GM21360 (cell line): ENCODE measurements around the gene ADIRF.
"Not testable (repeated sequence)": the region's sequence is repeated elsewhere in the genome, so short reads cannot be mapped to it uniquely, and the experiment has no call there.

ENCODE experiments used
- ATAC-seq: cut with Tn5 transposase; IDR thresholded peaks from one replicate; pipeline ENCODE4 v1.9.1; 2021; ENCODE audit warnings: mild to moderate bottlenecking, moderate library complexity; ENCODE audit not compliant: unreplicated experiment

Gene ADIRF

DNA sequence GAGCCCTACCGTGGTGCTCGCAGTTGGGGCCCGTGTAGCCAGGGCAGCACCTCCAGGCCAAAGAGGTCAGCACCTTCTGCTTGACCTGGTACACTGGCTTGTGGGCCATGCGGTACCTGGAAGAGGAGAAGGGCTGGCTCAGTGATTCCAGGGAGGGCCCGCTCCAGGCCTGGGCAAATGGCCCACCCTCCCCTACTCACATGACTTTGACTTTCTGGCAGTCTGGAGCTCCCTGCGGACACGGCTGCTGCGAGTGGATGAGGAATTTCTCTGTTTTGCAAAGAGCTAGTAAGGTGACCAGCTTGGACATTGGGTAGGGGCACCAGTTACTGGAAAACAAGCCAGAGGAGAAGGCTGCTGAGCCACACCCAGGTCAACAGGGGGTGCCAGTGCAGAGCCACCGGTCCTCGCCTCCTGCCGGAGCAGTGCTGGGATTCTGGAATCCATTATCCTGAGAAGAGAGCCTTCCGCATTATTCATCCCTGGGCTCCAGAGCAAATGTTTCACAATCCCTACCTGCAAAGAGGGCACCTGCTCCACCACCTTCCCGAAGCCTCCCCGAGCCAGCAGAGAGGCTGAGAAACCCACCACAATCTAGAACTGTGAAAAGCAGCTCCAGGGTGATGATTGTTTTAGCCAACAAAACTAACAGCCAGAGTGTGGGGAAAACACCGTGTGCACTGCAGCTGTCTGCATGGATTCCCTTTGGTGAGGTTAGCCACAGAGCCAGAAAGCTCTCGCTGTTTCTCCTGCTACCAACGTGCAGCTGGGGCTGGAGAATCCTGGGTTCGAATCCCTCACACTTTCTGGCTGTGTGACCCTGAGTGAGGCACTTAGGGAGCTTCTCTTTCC, 22.7 kb upstream of the ADIRF start:
- ATAC-seq: no peak

GRCh38 chr10:86946213-86947155, 21.8 kb upstream of the ADIRF start:
- ATAC-seq: no peak

- ATAC-seq: not testable (repeated sequence)
Measured at GRCh38 chr10:86947806-86948205, 20.5 kb upstream of the ADIRF start.

DNA sequence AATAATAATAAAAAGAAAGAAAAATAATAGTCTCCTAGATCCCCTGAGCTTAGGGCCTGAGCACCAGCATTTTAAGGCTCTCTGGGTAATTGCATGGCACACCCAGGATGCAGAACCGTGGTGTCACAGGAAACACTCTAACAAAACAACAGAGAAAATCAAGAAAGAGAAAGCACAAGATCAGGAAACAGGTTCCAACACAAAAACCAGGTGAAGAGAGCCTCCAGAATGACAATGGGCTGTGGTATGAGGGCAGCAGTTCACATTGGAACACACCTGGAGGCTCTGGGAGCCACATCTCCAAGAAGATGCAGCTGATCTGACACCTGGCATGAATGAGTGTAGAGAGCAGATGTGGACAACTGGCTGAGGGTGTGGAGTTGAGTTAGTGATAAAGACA, 17.9 kb upstream of the ADIRF start:
- ATAC-seq: no peak

DNA sequence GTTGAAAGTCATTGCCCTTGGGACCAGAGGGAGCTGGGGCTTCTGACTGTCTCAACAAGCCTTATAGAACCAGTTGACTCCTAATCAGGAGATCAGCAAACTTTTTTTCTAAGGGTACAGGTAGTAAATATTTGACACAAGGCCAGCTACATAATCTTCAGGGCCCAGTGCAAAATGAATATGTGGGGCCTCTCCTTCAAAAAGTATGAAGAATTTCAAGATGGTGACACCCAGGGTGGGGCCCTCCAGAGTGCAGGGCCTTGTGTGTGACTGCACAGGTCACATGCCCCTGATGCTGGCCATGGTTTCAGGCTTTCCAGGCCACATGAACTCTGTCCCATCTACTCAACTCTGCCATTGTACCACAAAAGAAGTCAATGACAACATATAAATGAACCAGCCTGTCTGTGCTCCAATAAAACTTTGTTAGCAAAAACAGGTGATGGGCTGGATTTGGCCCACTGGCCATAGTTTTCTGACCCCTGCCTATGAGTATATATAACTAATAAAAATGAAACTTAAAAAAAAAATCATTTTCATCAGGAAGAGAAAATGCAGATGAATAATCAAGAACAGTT, 17.0 kb upstream of the ADIRF start:
- no peak for ATAC-seq

DNA sequence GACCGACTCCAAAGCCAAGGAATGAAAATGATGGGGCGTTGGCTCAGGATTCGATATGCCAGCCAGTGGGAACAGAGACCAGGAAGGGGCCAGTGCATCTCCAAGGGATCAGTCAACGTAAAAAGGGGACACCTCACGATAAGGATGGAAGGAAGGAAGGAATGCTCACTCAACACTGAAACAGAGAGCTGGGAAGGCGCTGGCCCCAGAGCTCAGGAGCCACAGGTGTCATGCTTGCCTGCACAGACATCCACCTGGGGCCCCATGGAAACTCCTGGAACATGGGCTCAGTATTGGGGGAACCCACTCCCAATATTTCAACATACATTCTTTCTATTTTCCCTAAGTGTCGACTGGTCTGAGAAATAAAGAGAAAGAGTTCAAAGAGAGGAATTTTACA, 16.2 kb upstream of the ADIRF start:
- no peak for ATAC-seq

DNA sequence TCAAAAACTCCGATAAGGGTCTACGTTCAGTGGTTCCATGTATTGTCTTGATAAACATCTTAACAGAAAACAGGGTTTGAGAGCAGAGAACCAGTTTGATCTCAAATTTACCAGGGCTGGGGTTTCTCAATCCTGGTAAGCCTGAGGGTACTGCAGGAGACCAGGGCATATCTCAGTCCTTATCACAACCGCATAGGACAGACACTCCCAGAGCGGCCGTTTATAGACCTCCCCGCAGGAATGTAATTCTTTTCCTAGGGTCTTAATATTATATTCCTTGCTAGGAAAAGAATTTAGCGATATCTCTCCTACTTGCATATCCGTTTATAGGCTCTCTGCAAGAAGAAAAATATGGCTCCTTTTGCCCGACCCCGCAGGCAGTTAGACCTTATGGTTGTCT, 15.6 kb upstream of the ADIRF start:
- not testable (repeated sequence) for ATAC-seq

- no peak for ATAC-seq
Measured at GRCh38 chr10:86953747-86954680, 14.3 kb upstream of the ADIRF start.

GRCh38 chr10:86954681-86955500, 13.4 kb upstream of the ADIRF start:
- ATAC-seq: no peak

GRCh38 chr10:86955501-86956194, 12.6 kb upstream of the ADIRF start:
- ATAC-seq: no peak

DNA sequence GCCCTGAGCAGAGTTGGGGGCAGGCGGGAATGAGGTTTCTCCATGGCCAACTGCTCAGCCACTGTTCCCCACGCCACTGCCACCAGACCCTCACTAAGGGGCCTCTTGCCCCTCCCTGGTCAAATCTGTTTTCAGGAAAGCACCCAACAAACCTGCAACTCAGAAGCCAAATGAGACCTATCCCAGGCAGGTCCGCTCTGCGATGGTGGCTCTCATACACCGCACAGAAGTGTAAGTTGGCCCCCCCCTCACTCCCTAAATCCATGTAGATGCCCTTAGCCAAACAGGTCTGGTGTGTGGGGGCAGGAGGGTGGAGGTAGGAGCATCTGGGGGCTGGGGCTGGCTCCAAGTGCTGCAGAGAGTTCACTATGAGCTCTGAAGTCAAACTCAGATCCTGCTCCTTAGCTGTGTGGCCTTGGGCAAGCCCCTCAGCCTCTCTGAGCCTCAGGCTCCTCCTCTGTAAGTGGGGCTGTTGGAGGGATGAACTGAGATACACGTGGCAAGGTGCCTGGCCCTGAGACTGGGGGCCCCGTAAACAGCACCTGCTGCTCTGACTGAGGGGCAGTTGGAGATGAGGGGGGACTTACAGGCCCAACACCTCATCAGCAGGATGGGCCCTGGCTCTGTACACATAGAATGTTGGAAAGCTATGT, 12.0 kb upstream of the ADIRF start:
- no peak for ATAC-seq

GRCh38 chr10:86956848-86957448, 11.3 kb upstream of the ADIRF start:
- ATAC-seq: no peak

DNA sequence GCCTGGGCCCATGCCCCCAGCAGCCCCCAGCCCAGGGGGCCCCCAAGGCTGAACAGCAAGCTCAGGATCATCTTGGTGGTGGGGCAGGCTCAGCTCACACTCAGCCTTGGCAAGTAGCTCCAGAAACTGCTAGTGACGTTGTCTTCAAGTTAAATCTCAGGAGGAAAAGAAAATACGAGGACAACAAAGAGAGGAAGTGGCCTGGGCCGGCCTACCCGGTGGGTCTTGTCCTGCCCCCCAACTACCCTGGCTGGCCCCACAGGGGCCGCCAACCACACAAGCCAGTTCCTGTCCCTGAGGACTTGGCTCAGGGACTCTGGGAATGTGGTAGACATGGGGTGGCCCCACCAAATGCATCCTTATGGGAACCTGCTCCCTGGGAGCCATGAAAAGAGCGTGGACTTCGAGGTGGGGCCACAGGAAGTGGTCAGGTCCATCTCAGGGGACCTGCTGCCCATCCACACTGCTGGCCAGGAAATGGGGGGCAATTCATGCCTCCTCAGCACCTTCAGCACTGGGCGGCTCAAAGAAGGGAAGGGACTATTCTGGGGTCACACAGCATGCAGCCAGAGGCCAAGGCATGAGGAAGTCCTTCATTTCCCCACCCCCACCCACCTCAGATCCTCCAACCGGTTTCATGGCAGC, 10.7 kb upstream of the ADIRF start, which contains the start of gene MMRN2:
Gene MMRN2, minus strand, starts transcription at position 145 of the 645 bp plus-strand sequence. Its CDS starts 74 bp downstream, at position 71.
- ATAC-seq: no peak

- no peak for ATAC-seq
Measured at GRCh38 chr10:86958116-86958900, 10.0 kb upstream of the ADIRF start, which contains the start of gene SNCG. Gene SNCG (plus strand): TSS chr10:86958599. CDS start chr10:86958698, 99 bp downstream.

DNA sequence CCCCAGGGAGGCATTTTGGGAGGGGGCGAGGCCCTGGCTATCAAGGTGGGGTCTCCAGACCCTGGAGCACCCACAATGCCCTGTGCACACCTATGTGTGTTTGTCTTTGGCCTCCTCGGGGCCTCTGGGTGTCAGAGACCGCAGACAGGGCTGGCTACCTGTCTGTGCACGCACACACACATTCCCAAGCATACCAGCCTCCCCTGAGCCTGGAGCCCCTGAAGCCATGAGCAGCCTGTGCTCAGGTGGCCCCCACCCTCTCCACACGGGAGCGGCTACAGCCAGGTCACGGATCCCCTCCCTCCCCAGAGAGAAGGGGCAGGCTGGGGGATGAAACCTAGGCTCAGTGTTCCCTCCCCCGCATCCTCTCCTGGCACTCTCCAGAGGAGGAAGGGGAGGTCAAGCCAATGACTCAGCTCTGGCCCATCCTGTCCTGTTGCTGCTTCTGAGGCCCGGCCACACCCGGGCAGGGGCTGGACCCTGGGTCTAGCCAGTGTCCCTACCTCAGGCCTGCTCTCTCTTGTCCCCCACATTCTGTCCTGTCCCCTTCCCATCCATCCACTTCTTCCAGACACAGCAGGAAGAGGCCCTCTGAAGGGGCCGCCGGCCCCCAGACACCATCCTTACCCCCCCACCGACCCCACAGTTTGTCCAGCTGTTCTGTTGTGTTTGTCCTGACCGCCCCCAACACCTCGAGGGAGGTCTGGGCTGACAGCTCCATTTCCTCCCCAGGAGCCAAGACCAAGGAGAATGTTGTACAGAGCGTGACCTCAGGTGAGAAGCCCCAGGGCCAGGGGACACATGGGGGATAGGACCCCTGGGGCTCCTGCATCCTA, 9.2 kb upstream of the ADIRF start:
- no peak for ATAC-seq

DNA sequence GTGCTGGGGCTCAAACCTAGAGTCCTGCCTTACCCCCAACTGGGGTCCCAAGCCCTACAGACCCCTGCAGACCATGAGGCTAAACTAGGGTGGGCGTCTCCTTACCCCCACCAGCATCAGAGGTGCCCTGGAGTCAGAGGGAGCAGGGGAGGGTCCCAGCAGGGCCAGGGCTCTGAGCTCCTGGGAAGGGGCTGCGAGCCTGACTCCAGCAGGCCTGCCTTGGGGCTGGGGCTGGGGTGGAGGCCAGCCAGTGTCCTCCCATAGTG, 8.6 kb upstream of the ADIRF start:
- ATAC-seq: no peak
